Testis (tissue), 2 donors: Measurements from ENCODE around the gene TENM4.

Experiments
- POLR2A ChIP-seq: fragments of 450-650 bp; IDR thresholded peaks from one replicate; pipeline ENCODE4 v1.6.1; 2017; ENCODE audit warnings: antibody characterized with exemption, mild to moderate bottlenecking, moderate library complexity
- TF ChIP-seq, protein P1 (sequence below), 3 experiments: fragments of 450-650 bp in 2 of 3; fragments of 200-600 bp in 1 of 3; sonication (generic) in 1 of 3; IDR thresholded peaks; one replicate each; pipeline ENCODE4 v1.5.1; 2016 to 2019; ENCODE audit warnings: antibody characterized with exemption in 3 of 3, mild to moderate bottlenecking in 2 of 3, moderate library complexity in 1 of 3

DNA sequence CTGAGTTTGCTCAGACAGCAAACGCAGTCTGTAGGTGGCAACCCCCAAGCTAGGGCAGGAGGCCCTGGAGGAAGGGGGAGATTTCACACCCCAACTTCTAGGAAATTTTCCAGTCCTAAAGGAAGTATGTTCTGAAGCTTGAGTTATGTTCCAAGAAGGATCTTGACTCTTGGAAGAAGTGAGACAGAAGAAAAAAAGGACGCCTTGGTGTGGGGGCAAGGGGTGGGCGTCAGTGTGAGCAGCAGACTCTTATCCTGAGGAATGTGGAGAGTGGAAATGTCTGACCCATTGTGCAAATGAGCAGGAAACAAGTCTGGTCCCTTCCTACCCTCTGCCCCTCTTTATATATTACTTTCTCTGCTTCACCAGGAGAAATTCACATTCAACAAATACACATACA is 497.7 kb downstream of the TENM4 start:
- TF ChIP-seq, protein P1, sequence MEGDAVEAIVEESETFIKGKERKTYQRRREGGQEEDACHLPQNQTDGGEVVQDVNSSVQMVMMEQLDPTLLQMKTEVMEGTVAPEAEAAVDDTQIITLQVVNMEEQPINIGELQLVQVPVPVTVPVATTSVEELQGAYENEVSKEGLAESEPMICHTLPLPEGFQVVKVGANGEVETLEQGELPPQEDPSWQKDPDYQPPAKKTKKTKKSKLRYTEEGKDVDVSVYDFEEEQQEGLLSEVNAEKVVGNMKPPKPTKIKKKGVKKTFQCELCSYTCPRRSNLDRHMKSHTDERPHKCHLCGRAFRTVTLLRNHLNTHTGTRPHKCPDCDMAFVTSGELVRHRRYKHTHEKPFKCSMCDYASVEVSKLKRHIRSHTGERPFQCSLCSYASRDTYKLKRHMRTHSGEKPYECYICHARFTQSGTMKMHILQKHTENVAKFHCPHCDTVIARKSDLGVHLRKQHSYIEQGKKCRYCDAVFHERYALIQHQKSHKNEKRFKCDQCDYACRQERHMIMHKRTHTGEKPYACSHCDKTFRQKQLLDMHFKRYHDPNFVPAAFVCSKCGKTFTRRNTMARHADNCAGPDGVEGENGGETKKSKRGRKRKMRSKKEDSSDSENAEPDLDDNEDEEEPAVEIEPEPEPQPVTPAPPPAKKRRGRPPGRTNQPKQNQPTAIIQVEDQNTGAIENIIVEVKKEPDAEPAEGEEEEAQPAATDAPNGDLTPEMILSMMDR (IDR thresholded peaks at IDR 0.05) = no peak
- TF ChIP-seq POLR2A = no peak
